Erythroblast (primary cell): Measurements from ENCODE around the gene SLC22A23.

ENCODE experiments used
- GATA1 ChIP-seq: IDR thresholded peaks from 2 replicates; pipeline ENCODE4 v1.6.1; 2011; ENCODE audit warnings: low read depth, mild to moderate bottlenecking, control low read depth, low read length, moderate library complexity
- POLR2A ChIP-seq: IDR thresholded peaks from 2 replicates; pipeline ENCODE4 v1.6.1; 2011; ENCODE audit warnings: mild to moderate bottlenecking, low read length

DNA sequence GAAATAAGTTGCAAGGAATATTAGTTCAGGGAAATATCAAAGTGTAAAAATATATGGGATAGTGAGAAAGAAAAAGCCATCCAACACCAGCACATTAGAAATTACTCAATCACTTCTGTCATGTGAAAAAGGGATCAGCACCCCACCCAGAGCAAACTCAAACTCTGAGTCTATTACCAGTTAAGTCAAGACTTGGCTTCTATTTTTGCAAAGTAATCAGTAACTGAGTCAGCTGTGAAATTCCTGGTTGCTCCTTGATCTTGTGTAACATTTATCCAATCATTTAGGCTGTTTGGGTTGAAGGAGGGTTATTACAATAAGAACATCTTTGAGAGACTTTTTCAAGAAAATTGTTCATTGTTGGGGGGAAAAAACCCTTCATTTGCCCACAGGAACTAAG is 51.2 kb downstream of the SLC22A23 start:
- TF ChIP-seq POLR2A (no peak), GATA1 (no peak)
